ENCODE data around the gene ARHGAP15. TPM values are rescaled to one million over a fixed set of nuclear protein-coding genes. Genes with fewer than 3 reads are reported as not detected.

ARHGAP15 gene
- total and polyA plus RNA-seq, 4 donors: 3.8 to 17.9 (median 13.2) TPM

GRCh38 chr2:143155661-143156060 lies 26.4 kb downstream of the ARHGAP15 start (continued):
- no peak for TF ChIP-seq TAF1 (conservative IDR thresholded peaks at IDR 0.05)

GRCh38 chr2:143157001-143157400 lies 27.8 kb downstream of the ARHGAP15 start:
- Histone ChIP-seq H3K27ac (ENCODE audit: low read depth in 1 of 2, low read length in 2 of 2) (no peak overlapping the region), H3K4me1 (ENCODE audit: control insufficient read depth in 4 of 4, insufficient read depth in 4 of 4, low read length in 3 of 4) (peaks cover 0 to 8% (median 0%) of the 10 kb centered on the region in 4 donors), H3K9me3 (ENCODE audit: control insufficient read depth in 4 of 4, low read length in 3 of 4) (no peaks in the 10 kb centered on the region), H3K36me3 (ENCODE audit: control insufficient read depth in 4 of 4, insufficient read depth in 3 of 4, low read depth in 1 of 4, low read length in 3 of 4) (no peaks in the 10 kb centered on the region), H3K4me3 (ENCODE audit: low read depth in 1 of 3, low read length in 3 of 3) (no peak overlapping the region), H3K9ac (ENCODE audit: low read depth in 1 of 2, low read length in 2 of 2) (no peak overlapping the region), H3K27me3 (ENCODE audit: control insufficient read depth in 4 of 4, insufficient read depth in 4 of 4, low read length in 3 of 4) (peaks cover 0 to 3% (median 0%) of the 10 kb centered on the region in 4 donors)
- WGBS: 93% methylated on average over 1 of the region's 1 CpG
- DNase-seq (ENCODE audit: low spot score): no peak
- no peak for TF ChIP-seq SP1 (IDR thresholded peaks at IDR 0.05)
- TF ChIP-seq HNF4A (conservative IDR thresholded peaks at IDR 0.05): no peak
- no peak for TF ChIP-seq FOXA2 (IDR thresholded peaks at IDR 0.05)
- TF ChIP-seq REST (IDR thresholded peaks at IDR 0.05): no peak
- no peak for TF ChIP-seq ATF3 (IDR thresholded peaks at IDR 0.05)
- TF ChIP-seq HNF4G (IDR thresholded peaks at IDR 0.05): no peak
- TF ChIP-seq NR2F2 (IDR thresholded peaks at IDR 0.05): no peak
- no peak for TF ChIP-seq EGR1 (IDR thresholded peaks at IDR 0.05; ENCODE audit: low read depth in 2 of 2)
- no peak for TF ChIP-seq ZBTB33 (IDR thresholded peaks at IDR 0.05)
- TF ChIP-seq FOXA1 (IDR thresholded peaks at IDR 0.05): no peak
- no peak for TF ChIP-seq MAX (IDR thresholded peaks at IDR 0.05)
- TF ChIP-seq JUND (IDR thresholded peaks at IDR 0.05): no peak
- TF ChIP-seq RAD21 (IDR thresholded peaks at IDR 0.05): no peak
- TF ChIP-seq GABPA (IDR thresholded peaks at IDR 0.05 in 1 of 2, conservative IDR thresholded peaks at IDR 0.05 in 1 of 2): no peak
- no peak for TF ChIP-seq YY1 (IDR thresholded peaks at IDR 0.05)
- TF ChIP-seq TAF1 (conservative IDR thresholded peaks at IDR 0.05): no peak
- no peak for TF ChIP-seq CTCF (IDR thresholded peaks at IDR 0.05; ENCODE audit: low read depth, low read length, missing input control)
- no peak for TF ChIP-seq RXRA (IDR thresholded peaks at IDR 0.05)

Measured in liver (tissue), 9 donors.